WTC11 (cell line): Measurements from ENCODE around the gene ENAH.

Source experiments
- FOXP1 ChIP-seq: sonication (generic); formaldehyde crosslinking; IDR thresholded peaks from 2 replicates; pipeline ENCODE4 v1.8.0; 2022; ENCODE audit warnings: missing genetic modification reagents, mild to moderate bottlenecking, moderate library complexity, borderline replicate concordance
- MXD4 ChIP-seq: fragments of 250-450 bp; sonication (Bioruptor Pico); IDR thresholded peaks from 2 replicates; pipeline ENCODE4 v1.8.0; 2021; ENCODE audit warnings: mild to moderate bottlenecking, moderate library complexity, borderline replicate concordance
- MYBL2 ChIP-seq: sonication (generic); formaldehyde crosslinking; IDR thresholded peaks from 2 replicates; pipeline ENCODE4 v1.8.1; 2023; ENCODE audit warnings: mild to moderate bottlenecking, moderate library complexity, missing genetic modification reagents
- NFYB ChIP-seq: sonication (generic); formaldehyde crosslinking; conservative IDR thresholded peaks from 2 replicates; pipeline ENCODE4 v1.8.0; 2022; ENCODE audit warnings: low read depth, missing genetic modification reagents
- NR2C2 ChIP-seq: sonication (generic); formaldehyde crosslinking; IDR thresholded peaks from 2 replicates; pipeline ENCODE4 v1.8.0; 2022; ENCODE audit warnings: mild to moderate bottlenecking, missing genetic modification reagents
- TCF7 ChIP-seq: sonication (generic); formaldehyde crosslinking; IDR thresholded peaks from 2 replicates; pipeline ENCODE4 v1.8.0; 2022; ENCODE audit warnings: mild to moderate bottlenecking, low read depth, missing genetic modification reagents, moderate library complexity
- ZNF121 ChIP-seq: sonication (generic); formaldehyde crosslinking; IDR thresholded peaks from 2 replicates; pipeline ENCODE4 v1.8.0; 2023; ENCODE audit warnings: missing genetic modification reagents
- ZNF138 ChIP-seq: sonication (generic); formaldehyde crosslinking; conservative IDR thresholded peaks from 2 replicates; pipeline ENCODE4 v1.8.1; 2022; ENCODE audit warnings: mild to moderate bottlenecking, moderate library complexity, missing genetic modification reagents
- ZNF263 ChIP-seq: sonication (generic); formaldehyde crosslinking; IDR thresholded peaks from 2 replicates; pipeline ENCODE4 v1.8.1; 2022; ENCODE audit warnings: low read depth, mild to moderate bottlenecking, moderate library complexity, missing genetic modification reagents
- TF ChIP-seq, protein P1 (sequence below): fragments of 200-600 bp; IDR thresholded peaks from 2 replicates; pipeline ENCODE4 v1.8.0; 2022; ENCODE audit warnings: antibody characterized with exemption
- TF ChIP-seq, protein P2 (sequence below): sonication (generic); formaldehyde crosslinking; IDR thresholded peaks from 2 replicates; pipeline ENCODE4 v1.8.1; 2022; ENCODE audit warnings: missing genetic modification reagents, borderline replicate concordance
- TF ChIP-seq, protein P3 (sequence below): sonication (generic); formaldehyde crosslinking; IDR thresholded peaks from 2 replicates; pipeline ENCODE4 v1.8.0; 2022; ENCODE audit warnings: mild to moderate bottlenecking, missing genetic modification reagents
- TF ChIP-seq, protein P4 (sequence below): sonication (generic); formaldehyde crosslinking; IDR thresholded peaks from 2 replicates; pipeline ENCODE4 v1.8.1; 2023; ENCODE audit warnings: mild to moderate bottlenecking, missing genetic modification reagents, borderline replicate concordance

DNA sequence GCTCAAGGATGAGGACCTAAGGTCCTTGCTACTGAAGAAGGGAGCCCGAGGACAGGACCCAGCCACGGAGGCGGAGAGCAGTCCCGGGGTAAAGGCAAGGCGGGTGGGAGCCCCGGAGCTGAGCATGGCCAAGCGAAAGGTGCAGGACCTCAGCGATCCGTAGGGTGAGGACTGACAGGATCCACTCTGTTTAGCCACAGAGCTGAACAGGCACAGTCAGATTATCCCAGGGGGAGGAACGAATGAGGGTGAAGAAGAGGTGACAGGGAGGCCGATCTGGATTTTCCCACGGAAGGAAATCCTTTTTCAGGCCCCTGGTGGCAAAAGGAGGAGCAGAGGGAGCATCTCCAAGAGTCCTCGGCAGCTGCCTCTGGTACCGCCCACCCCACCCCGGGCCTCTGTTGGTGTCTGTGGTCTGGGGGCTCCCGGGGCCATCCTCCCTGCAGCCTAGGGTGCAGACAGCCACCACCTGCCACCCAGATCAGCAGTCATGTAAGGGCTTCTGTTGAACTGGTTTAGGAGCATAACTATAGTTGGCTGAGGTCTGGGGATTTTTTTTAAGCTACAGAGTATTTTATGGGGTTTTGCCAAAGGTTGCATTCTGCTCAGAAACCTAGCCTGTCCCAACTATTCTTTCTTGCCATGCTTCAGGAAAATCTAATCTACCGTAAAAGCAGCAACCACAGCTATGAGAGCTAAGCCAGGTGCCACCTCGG, 192.7 kb downstream of the ENAH start:
- TF ChIP-seq TCF7: no peak
- TF ChIP-seq, protein P1, sequence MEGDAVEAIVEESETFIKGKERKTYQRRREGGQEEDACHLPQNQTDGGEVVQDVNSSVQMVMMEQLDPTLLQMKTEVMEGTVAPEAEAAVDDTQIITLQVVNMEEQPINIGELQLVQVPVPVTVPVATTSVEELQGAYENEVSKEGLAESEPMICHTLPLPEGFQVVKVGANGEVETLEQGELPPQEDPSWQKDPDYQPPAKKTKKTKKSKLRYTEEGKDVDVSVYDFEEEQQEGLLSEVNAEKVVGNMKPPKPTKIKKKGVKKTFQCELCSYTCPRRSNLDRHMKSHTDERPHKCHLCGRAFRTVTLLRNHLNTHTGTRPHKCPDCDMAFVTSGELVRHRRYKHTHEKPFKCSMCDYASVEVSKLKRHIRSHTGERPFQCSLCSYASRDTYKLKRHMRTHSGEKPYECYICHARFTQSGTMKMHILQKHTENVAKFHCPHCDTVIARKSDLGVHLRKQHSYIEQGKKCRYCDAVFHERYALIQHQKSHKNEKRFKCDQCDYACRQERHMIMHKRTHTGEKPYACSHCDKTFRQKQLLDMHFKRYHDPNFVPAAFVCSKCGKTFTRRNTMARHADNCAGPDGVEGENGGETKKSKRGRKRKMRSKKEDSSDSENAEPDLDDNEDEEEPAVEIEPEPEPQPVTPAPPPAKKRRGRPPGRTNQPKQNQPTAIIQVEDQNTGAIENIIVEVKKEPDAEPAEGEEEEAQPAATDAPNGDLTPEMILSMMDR: no peak
- TF ChIP-seq, protein P2, sequence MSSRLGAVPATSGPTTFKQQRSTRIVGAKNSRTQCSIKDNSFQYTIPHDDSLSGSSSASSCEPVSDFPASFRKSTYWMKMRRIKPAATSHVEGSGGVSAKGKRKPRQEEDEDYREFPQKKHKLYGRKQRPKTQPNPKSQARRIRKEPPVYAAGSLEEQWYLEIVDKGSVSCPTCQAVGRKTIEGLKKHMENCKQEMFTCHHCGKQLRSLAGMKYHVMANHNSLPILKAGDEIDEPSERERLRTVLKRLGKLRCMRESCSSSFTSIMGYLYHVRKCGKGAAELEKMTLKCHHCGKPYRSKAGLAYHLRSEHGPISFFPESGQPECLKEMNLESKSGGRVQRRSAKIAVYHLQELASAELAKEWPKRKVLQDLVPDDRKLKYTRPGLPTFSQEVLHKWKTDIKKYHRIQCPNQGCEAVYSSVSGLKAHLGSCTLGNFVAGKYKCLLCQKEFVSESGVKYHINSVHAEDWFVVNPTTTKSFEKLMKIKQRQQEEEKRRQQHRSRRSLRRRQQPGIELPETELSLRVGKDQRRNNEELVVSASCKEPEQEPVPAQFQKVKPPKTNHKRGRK: no peak
- no peak for TF ChIP-seq NFYB (CRISPR knock-in tag)
- TF ChIP-seq, protein P3, sequence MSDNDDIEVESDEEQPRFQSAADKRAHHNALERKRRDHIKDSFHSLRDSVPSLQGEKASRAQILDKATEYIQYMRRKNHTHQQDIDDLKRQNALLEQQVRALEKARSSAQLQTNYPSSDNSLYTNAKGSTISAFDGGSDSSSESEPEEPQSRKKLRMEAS (CRISPR knock-in tag): no peak
- no peak for TF ChIP-seq MYBL2 (CRISPR knock-in tag)
- no peak for TF ChIP-seq FOXP1 (CRISPR knock-in tag)
- TF ChIP-seq ZNF263 (CRISPR knock-in tag): no peak
- TF ChIP-seq ZNF121 (CRISPR knock-in tag): no peak
- TF ChIP-seq, protein P4, sequence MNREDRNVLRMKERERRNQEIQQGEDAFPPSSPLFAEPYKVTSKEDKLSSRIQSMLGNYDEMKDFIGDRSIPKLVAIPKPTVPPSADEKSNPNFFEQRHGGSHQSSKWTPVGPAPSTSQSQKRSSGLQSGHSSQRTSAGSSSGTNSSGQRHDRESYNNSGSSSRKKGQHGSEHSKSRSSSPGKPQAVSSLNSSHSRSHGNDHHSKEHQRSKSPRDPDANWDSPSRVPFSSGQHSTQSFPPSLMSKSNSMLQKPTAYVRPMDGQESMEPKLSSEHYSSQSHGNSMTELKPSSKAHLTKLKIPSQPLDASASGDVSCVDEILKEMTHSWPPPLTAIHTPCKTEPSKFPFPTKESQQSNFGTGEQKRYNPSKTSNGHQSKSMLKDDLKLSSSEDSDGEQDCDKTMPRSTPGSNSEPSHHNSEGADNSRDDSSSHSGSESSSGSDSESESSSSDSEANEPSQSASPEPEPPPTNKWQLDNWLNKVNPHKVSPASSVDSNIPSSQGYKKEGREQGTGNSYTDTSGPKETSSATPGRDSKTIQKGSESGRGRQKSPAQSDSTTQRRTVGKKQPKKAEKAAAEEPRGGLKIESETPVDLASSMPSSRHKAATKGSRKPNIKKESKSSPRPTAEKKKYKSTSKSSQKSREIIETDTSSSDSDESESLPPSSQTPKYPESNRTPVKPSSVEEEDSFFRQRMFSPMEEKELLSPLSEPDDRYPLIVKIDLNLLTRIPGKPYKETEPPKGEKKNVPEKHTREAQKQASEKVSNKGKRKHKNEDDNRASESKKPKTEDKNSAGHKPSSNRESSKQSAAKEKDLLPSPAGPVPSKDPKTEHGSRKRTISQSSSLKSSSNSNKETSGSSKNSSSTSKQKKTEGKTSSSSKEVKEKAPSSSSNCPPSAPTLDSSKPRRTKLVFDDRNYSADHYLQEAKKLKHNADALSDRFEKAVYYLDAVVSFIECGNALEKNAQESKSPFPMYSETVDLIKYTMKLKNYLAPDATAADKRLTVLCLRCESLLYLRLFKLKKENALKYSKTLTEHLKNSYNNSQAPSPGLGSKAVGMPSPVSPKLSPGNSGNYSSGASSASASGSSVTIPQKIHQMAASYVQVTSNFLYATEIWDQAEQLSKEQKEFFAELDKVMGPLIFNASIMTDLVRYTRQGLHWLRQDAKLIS (CRISPR knock-in tag): no peak
- no peak for TF ChIP-seq MXD4
- TF ChIP-seq NR2C2 (CRISPR knock-in tag): no peak
- TF ChIP-seq ZNF138 (CRISPR knock-in tag): no peak
